ENCODE results near the gene ASGR2. TPM values are rescaled to one million over a fixed set of nuclear protein-coding genes. Genes with fewer than 3 reads are reported as not detected.

Gene ASGR2
- total RNA-seq, 1 donor from 2014 or later: not detected

- no peak overlapping the region for H3K27ac Mint-ChIP-seq (ENCODE audit: unreplicated experiment)
- no peak overlapping the region for H3K4me3 Mint-ChIP-seq (ENCODE audit: unreplicated experiment)
- DNase-seq (ENCODE audit: low spot score): no peak
- no peaks in the 10 kb centered on the region for H3K9me3 Mint-ChIP-seq (ENCODE audit: low read depth)
- H3K27me3 Mint-ChIP-seq (ENCODE audit: low read depth): peaks cover 3% of the 10 kb centered on the region
- H3K36me3 Mint-ChIP-seq (ENCODE audit: low read depth): no peaks in the 10 kb centered on the region
- peaks cover 10% of the 10 kb centered on the region for H3K4me1 Mint-ChIP-seq (ENCODE audit: low read depth)
- TF ChIP-seq, protein P1, sequence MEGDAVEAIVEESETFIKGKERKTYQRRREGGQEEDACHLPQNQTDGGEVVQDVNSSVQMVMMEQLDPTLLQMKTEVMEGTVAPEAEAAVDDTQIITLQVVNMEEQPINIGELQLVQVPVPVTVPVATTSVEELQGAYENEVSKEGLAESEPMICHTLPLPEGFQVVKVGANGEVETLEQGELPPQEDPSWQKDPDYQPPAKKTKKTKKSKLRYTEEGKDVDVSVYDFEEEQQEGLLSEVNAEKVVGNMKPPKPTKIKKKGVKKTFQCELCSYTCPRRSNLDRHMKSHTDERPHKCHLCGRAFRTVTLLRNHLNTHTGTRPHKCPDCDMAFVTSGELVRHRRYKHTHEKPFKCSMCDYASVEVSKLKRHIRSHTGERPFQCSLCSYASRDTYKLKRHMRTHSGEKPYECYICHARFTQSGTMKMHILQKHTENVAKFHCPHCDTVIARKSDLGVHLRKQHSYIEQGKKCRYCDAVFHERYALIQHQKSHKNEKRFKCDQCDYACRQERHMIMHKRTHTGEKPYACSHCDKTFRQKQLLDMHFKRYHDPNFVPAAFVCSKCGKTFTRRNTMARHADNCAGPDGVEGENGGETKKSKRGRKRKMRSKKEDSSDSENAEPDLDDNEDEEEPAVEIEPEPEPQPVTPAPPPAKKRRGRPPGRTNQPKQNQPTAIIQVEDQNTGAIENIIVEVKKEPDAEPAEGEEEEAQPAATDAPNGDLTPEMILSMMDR (IDR thresholded peaks at IDR 0.05): no peak
These were observed 58.2 kb downstream of the ASGR2 start for GRCh38 chr17:7056386-7056785.

Other genes starting within 250 kb of the ASGR2 start
- gene ALOX12, start 118.8 kb downstream of the ASGR2 start, total RNA-seq: not detected in 3 replicates
- gene RNASEK, start 102.2 kb downstream of the ASGR2 start, total RNA-seq: 241 to 266 TPM (median 259 TPM) in 3 replicates
- gene BCL6B, start 91.8 kb downstream of the ASGR2 start, total RNA-seq: not detected in 3 replicates
- 3.5 to 5.4 TPM (median 4.8 TPM) in 3 replicates for gene SLC16A13, start 78.8 kb downstream of the ASGR2 start, total RNA-seq
- gene SLC16A11, start 70.7 kb downstream of the ASGR2 start, total RNA-seq: 0.41 to 0.85 TPM (median 0.47 TPM) in 3 replicates
- not detected in 3 replicates for gene CLEC10A, start 34.6 kb downstream of the ASGR2 start, total RNA-seq
- 0.46 to 1.9 TPM (median 0.97 TPM) in 3 replicates for gene ASGR1, start 64.5 kb upstream of the ASGR2 start, total RNA-seq
- 28.3 to 34.4 TPM (median 31.3 TPM) in 3 replicates for gene DLG4, start 105.0 kb upstream of the ASGR2 start, total RNA-seq
- 427 to 584 TPM (median 454 TPM) in 3 replicates for gene ACADVL, start 105.1 kb upstream of the ASGR2 start, total RNA-seq
- gene DVL2, start 119.7 kb upstream of the ASGR2 start, total RNA-seq: 58.8 to 65.2 TPM (median 59.5 TPM) in 3 replicates
- gene PHF23, start 124.6 kb upstream of the ASGR2 start, total RNA-seq: 49.5 to 57.8 TPM (median 53.1 TPM) in 3 replicates
- gene GABARAP, start 127.6 kb upstream of the ASGR2 start, total RNA-seq: 449 to 459 TPM (median 455 TPM) in 3 replicates
- 105 to 118 TPM (median 111 TPM) in 3 replicates for gene CTDNEP1, start 136.9 kb upstream of the ASGR2 start, total RNA-seq
- 24.9 to 32.7 TPM (median 25.8 TPM) in 3 replicates for gene ELP5, start 137.4 kb upstream of the ASGR2 start, total RNA-seq
- gene CLDN7, start 147.7 kb upstream of the ASGR2 start, total RNA-seq: 0.42 to 0.54 TPM (median 0.46 TPM) in 3 replicates
- 0.15 to 0.38 TPM (median 0.30 TPM) in 3 replicates for gene SLC2A4, start 166.9 kb upstream of the ASGR2 start, total RNA-seq
- 0.56 to 0.57 TPM in 2 of 3 replicates, not detected in the other for gene YBX2, start 179.8 kb upstream of the ASGR2 start, total RNA-seq
- gene EIF5A, start 192.8 kb upstream of the ASGR2 start, total RNA-seq: 364 to 494 TPM (median 376 TPM) in 3 replicates
- 43.9 to 64.9 TPM (median 55.3 TPM) in 3 replicates for gene GPS2, start 200.5 kb upstream of the ASGR2 start, total RNA-seq
- 28.0 to 43.3 TPM (median 32.4 TPM) in 3 replicates for gene NEURL4, start 214.5 kb upstream of the ASGR2 start, total RNA-seq
- 2.9 to 6.8 TPM (median 3.7 TPM) in 3 replicates for gene ACAP1, start 221.7 kb upstream of the ASGR2 start, total RNA-seq
- gene KCTD11, start 237.3 kb upstream of the ASGR2 start, total RNA-seq: 16.6 to 23.3 TPM (median 23.0 TPM) in 3 replicates
- gene TMEM95, start 240.3 kb upstream of the ASGR2 start, total RNA-seq: not detected in 3 replicates